Measurements from ENCODE around the gene HEATR9.

HEATR9 gene

DNA sequence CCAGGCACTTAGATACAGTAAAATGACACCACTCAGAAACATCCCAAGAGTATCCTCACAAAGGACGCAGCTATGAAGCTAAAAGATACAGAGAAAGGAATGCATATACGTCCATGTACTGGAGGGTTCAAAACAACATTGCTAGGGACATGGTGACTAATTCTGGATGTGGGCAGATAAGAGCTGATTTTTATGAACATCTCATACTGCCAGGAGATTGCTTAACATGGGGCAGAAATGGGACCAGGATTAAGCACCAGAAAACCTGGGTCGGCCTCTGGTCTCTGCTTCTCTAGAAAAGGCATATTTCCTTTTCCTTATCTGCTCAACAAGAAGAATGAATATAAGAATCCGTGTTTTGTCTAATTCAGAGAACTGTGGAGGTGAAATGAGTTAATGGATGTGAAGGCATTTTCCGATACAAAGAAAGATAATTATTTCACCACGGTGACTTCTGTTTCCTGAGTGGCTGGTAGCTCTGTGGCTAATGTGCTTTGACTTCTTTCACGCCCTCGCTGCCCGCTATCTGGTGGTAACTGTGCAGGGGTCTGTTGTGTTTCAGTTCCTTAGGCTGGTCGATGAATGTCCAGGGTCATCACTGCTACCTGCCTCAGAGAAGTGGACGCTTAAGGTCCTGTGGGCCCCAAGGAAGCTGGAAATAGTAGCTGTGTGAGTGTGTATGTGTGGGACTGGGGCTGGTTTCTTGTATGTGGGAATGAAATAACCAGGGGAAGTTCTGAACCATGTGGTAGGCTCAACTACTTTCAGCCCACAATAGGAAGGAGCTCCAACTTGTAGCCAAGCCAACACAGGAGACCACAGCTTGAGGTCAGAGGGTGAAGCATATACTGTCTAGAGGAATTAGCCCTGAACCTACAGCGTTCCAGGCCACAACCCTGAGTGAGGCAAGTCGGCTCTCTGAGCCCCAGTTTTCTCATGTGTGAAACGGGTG is 27.2 kb upstream of the HEATR9 start:
- no peak for DNase-seq (ENCODE audit: low spot score)

DNA sequence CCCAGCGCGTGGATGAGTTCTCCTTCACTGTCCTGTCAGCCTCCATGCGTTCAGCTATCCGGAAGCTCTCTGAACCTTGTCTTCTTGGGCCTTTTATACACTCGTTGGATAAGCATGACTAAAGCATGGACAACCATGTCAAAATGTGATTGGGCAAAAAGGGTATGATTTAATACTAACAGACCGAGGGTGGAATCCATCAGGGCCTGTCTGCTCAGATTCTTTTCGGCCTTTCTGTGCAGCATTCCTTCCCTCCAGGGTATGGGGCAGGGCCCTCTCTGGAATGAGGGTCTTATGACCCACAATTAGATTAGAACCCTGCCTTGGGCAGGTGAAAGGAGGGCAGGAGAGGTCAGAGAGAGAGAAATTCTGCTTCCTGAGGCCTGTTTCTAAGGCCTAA is 25.5 kb upstream of the HEATR9 start:
- DNase-seq (ENCODE audit: low spot score), result no peak

DNA sequence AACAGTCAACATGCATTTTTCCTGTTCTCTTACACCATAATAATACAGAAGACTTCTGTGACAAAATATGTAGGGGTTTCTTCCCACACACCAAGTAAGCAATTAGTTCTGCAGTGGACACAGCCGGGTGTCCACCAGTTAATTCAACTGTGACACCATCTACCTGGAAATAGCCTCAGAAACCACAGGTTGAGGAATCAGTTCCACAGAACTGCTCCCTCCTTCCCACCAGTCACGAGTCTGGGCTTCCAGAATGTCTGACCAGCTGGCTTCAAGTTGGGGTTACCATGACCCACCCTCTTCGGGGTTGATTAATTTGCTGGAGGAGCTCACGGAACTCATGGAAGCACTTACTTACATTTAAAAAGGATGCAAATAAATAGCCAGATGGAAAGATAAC is 25.1 kb upstream of the HEATR9 start:
- no peak for DNase-seq (ENCODE audit: low spot score)

DNA sequence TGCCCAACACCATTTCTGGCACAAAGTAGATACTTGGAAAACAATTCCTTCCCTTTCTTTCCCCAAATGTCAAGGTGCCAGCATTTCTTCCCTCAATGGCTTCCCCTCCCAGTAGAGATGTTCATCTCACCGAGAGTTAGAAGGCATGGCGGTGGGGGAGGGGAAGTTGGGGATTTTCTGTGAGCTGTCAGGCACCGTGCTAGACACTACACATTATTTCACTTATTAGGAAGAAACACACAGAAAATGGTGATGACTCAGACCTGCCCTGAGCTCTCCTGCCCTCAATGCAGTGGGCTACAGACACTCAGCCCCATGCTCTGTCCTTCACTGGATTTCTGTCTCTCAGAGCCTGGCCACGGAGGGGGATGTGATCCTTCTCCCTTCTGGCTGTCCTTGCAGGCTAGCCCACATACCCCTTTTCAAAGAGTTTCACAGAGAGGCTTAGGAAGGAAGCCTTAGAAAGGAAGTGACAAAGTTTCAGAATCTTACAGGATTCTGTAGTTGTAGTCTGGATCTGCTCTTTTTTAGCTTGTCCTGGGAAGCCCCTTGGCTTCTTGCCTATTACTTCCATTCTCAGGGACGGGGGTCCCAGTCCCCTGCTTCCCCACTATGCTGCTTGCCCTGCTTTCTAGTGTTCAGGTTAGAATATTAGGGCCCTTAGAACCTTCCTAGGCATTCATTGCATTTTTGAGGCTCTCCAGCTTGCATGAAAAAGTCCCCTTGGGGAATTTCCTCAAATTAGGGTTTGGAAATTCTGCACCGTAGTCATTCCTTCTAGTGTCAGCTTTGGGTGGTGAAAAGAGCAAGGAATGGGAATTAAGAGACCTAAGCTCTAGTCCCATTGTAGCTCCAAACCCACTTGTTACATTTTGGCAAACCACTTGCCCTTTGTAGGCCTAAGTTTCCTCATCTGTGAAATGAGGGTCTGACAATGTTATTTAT is 23.7 kb upstream of the HEATR9 start:
- no peak for DNase-seq (ENCODE audit: low spot score)

DNA sequence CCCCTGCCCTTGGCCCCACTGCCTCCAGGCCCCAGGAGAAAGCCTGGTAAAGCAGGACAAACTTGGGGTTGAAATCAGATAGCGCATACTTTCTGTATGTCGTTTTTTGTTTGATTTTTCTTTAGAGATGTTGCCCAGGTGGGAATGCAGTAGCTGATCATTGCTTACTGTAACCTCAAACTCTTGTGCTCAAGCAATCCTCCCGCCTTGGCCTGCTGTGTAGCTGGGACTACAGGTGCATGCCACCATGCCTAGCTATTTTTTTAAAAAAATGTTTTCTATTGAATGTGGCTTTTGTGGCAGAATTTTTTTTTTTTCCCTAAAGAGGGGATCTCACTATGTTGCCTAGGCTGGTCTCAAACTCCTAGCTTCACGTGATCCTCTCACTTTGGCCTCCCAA is 22.6 kb upstream of the HEATR9 start:
- no peak for DNase-seq (ENCODE audit: low spot score)

DNA sequence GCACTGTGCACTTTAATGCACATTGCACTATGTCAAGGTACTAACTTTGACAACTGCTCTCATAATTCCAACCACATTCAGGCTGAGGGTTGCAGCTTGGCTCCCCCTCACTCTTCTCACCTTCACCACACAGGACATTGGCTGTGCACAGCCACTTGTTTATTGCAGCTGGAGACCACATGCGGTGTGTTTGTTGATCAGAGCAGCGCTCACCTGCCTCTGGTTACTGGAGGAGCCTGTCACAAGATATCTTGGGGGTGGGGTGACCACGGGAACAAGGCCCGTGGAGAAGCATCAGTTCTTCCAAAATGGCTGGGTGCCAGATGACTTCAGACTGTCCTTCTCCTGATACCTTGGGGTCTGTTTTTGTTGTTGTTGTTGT is 22.1 kb upstream of the HEATR9 start:
- DNase-seq (ENCODE audit: low spot score), result no peak

DNA sequence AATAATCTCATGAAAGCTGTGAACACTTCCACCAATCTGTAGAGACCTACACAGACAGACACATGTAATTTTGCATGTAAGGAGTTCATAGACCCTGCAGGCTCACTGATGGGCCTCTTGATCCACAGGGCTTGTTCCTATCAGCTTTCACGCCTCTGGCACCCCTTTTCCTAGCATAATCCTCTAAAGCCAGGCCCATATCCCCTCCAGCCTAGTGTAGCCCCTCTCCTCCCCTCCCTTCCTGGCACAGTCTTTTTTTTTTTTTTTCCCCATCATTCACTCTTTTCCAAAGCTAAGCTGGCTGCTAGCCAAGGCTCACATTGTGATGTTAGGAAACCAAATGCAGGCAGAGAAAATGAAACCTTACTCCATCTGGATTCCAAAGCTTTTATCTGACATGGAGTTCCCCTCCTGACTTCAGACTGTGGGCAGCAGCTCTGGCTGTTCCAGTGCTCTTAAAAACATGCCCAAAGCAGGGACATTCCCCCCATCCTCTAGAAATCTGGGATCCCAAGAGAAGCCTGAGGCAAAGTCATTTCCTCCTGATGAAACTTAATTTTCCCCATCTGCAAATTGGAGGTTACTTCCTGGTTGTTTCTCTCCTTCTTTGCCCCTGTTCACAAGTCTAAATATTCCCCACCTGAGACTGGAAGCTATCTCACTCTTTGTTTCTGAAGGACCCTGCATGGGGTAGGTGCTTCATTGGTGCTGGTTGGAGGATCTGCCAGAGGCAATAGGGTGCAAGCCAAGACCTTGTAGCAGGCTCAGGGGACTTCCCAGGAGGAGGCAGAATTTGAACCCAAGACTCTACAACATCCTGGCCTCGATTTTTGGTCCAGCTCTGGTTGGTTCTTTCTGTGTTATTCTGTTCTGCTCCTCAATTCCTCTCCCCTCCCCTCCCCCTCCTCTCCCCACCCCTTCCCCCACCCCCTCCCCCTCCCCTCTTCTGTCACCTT is 21.4 kb upstream of the HEATR9 start:
- DNase-seq (ENCODE audit: low spot score), result no peak

DNA sequence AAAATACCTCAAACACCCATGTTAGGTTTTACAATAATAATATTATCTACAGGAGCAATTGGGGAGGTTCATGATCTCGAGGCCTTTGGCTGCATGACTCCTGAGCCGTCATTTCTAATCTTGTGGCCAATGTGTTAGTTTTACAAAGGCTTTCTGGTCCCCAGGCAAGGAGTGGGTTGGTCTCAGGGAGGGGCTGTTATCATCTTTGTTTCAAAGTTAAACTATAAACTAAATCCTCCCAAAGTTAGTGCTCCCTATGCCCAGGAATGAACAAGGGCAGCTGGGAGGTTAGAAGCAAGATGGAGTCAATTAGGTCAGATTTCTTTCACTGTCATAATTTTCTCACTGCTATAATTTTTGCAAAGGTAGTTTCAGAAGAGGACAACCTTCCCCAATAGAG is 20.6 kb upstream of the HEATR9 start:
- DNase-seq (ENCODE audit: low spot score), result no peak

DNA sequence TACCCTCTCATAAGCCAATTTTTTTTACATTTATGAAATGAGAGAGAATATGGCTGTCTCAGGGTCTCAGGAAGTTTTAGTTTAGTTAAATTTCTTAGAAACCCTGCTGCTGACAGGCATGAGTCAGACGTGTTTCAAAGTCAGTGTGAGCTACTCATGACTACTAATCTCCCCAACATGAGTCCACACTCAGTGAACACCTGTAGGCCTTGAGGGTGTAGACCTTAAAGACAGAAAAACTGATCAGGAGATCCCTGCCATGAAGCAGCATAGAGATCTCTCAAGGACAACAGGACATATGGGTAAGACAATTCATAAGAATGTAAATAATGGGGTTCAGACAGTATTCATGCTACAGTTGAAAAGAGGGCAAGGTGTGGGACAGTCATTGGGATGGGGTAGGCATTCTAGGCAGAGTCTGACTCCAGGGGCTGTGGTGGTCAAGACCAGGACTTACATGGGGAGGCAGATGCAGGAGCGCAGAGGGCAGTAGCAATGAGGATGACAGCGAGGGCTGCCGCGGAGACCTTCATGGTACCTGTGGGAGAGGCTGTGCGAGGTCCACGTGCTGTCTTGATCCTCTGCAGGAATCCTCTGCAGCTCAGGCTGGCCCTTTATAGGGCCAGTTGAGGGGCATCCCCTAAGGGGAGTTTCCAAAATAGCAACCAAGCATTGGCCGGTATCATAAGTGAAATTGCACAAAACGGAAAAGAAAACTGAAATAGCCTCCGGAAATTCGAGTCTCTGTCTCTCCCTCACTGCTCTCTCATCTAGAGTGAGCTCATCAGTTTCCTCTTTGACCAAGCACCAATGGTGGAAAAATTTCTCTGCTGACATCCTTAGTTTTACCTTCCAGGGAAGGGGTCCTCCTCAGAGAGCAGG is 11.3 kb upstream of the HEATR9 start, which contains the start of gene CCL5:
Gene CCL5, minus strand, starts transcription at position 588 of the 882 bp plus-strand sequence.
- DNase-seq (ENCODE audit: low spot score), result no peak

DNA sequence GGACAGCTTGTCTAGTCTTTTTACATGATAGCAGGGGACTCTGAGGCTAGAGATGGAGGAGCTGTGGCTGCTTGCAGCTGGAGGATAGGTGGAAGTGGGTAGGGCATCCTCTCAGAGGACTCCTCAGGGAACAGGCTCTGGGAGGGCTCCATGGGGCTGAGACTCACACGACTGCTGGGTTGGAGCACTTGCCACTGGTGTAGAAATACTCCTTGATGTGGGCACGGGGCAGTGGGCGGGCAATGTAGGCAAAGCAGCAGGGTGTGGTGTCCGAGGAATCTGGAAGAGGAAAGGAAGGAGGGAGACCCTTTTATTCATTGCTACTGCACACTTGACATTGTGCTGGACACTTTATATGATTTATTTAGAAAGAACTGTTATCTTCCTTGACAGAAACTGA is 9.7 kb upstream of the HEATR9 start:
- no peak for DNase-seq (ENCODE audit: low spot score)

DNA sequence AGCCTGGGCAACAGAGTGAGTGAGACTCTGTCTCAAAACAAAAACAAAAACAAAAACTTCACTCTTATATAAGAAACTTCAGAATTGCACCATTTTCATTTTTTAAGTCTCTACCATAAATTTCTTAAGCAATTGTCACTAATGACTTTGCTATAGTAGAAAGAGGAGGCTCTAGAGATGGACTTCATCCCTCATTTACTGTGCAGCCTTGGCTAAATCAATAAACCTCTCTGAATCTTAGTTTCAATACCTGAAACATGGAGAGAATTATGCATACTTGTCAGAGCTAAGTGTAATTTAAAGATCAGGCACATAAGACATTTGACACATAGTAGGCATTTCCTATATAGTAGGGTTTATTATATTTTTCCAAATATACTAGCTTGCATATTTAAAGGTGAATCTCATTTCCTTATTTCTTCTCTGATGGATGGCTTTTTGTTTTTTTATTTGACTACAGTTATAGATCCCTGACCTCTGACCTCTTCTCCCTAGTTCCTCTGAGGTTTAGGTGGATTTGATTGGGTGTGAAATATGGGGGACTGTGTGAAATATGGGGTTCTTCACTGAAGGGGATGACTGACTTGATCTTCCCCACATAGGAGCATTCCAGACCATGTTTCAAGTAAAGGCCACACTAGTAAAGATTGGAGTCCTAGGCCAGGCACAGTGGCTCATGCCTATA is 8.8 kb upstream of the HEATR9 start:
- DNase-seq (ENCODE audit: low spot score), result no peak

DNA sequence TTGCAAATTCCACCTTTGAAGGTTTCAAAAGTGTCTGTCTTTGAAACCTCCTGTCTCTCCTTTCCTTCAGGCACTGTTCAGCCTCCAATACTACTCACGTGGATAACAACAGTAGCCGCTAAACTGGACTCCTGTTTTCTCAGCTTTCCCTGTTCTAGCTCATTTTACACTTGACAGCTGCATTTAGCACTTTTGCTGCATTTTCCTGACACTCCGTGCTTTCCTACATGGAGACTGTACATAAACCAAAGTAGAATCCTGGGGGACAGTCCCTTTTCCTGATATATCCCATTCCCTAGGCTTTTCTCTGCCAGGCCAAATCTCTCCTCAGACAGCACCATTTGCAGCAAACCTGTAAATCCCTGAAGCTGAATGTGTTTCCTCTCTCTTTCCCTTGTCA is 7.8 kb upstream of the HEATR9 start:
- no peak for DNase-seq (ENCODE audit: low spot score)

DNA sequence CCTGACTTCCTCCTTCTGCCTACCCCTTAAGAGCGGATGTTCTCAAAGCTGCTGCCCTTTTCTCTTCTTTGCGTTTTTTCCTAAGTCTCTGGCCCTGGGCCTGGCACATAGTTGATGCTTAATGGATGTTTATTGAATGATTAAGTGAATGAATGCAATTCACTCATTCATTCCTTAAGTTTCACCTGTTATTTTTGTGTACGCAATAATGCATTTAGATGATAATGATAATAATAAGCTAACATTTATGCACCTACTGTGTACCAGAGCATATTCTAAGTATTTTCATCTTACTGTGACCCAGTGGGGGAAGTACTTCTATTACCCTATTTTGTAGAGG is 7.1 kb upstream of the HEATR9 start:
- DNase-seq (ENCODE audit: low spot score), result no peak

DNA sequence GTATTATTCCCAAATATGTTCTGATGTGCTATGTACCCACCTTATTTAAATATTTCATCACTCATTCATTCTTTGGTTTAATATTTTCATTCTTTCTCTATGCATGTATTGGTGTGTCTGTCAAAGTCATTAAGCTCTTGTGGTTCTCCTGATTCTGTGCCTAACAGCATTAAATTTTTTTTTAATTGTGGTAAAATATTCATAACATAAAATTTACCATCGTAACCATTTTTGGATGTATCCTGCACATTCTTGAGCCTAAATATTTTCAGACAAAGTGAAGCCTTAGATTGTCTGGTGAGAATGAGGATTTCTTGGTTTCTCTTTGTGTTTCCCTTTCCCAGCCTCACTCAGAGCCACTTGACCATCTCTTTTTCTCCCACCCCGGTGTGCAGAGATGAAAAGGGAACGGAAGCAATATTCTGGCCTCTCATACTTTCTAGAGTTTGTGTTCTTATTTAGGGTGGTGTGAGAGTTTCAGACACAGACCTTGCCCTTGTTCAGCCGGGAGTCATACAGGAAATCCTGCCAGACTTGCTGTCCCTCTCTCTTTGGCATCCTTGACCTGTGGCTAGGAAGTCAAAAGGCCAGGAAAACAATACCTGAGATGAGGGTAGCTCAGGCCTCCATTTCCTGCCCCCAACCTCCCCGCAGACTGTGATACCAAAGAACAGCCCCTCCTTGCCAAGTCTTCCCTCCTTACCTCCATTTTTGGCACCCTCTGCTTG is 6.5 kb upstream of the HEATR9 start:
- DNase-seq (ENCODE audit: low spot score), result no peak

DNA sequence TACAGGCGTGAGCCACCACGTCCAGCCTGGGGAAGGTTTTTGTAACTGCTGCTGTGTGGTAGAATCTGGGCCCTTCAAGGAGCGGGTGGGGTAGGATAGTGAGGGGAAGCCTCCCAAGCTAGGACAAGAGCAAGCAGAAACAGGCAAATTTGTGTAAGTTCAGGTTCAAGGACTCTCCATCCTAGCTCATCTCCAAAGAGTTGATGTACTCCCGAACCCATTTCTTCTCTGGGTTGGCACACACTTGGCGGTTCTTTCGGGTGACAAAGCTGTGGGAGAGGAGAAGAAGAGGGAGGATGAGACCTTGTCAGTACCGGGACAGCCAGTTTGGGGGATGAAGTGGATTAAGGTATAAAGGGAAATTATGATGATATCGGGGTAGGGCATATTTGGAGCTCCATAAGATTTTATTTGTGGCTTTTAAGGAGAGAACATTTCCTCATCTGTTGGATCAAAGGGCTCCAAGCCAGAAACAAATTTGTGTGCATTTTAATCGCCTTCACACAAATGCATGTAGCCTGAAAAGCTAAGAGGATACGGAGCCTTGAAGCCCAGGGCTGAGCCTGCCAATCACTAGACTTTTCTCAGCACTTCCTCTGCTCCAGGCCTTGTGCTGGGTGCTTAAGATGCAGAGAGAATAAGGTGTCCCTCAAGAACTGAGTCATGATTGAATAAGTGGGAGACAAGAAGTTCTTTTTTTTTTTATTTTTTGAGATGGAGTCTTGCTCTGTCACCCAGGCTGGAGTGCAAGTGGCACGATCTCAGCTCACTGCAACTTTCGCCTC is 3.7 kb upstream of the HEATR9 start:
- DNase-seq (ENCODE audit: low spot score), result no peak

DNA sequence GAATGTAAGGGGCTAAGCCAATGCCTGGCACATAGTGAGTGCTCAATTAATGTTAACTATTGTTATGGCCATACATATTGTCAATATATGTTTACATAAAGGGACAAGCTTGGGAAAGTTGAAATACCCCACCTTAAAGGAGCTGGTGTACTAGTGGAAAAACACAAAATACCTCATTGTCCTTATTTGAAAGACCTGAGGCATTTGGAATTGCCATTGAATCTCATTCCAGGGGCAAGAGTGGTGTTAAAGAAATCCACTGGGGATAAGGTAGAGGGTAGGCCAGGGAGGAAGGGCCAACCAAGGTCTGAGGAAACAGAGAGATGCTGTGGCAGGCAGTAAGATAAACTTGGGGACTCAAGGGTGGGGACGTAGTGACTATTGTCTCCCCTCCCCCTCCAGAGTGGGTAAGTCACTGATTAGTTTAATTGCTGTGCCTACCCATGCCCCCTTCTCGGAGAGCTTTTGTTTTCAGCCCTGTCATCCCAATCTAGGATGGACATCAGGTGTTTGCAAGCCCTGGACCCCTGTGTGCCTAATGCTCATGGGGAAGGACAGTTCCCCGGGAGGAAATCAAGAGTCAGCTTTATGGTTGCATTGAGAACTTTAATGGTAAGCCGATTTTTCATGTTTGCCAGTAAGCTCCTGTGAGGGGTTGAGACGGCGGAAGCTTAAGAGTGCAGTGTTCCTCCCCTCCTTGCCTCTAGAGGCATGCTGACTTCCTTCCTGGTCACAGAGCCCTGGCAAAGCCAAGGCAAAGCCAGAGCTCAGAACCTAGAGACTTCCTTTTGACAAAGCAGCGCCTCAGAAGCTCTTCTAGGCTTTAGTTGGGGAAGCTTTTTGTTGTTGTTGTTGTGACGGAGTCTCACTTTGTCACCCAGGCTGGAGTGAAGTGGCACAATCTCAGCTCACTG is 2.5 kb upstream of the HEATR9 start:
- no peak for DNase-seq (ENCODE audit: low spot score)

DNA sequence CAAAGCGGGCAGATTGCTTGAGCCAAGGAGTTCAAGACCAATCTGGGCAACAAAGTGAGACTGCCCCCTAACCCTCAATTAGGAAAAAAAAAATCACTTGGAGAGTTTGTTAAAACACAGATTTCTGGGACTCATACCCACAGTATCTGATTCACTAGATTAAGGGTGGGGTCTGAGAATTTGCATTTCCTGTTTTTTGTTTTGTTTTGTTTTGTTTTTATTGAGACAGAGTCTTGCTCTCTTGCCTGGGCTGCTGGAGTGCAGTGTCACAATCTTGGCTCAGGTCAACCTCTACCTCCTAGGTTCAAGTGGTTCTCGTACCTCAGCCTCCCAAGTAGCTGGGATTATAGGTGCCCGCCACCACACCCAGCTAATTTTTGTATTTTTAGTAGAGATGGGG is 1.1 kb downstream of the HEATR9 start:
- no peak for DNase-seq (ENCODE audit: low spot score)
